HG02610 (cell line): ENCODE results near the gene CSRP1.
"Not testable (repeated sequence)": the region's sequence is repeated elsewhere in the genome, so short reads cannot be mapped to it uniquely, and the experiment has no call there.

Experiments used
- ATAC-seq: cut with Tn5 transposase; IDR thresholded peaks from one replicate; pipeline ENCODE4 v1.9.1; 2021; ENCODE audit warnings: mild to moderate bottlenecking, moderate library complexity; ENCODE audit not compliant: unreplicated experiment

CSRP1 gene

GRCh38 chr1:201537891-201538611 is 31.1 kb upstream of the CSRP1 start:
- no peak for ATAC-seq

DNA sequence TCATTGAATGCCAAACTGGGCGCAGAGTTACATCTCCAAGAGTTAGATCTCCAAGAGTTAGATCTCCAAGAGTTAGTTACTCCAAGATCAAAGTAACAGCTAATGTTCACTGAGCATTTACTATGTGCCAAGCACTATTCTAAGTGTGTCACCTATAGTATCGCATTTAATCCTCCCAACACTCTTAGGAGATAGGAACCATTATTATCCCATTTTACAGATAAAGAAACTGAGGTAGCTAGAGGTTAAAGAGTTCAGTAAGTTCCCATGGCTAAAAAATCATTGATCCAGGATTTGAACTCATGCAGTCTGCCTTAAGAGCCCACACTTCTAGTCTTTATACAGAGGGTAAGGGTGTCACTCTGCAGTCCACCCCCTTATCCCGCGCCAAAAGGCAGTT is 30.5 kb upstream of the CSRP1 start:
- no peak for ATAC-seq

DNA sequence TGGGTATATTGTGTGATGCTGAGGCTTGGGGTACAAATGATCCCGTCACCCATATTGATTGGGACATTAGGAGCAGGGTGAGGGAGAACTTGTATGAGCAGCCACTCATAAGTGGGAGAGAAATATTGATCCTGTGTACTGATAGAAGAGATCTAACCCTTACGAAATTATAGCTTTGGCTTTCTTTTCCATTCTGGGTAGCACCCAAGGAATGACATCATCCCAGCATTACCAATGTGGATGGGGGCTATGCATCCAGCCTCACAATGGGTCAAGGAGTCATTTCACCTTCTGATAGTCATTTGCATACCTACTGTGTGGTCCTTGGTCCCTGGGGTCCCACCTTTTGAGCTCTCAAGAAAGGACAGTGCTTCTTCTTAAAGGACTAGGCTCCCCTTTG is 30.1 kb upstream of the CSRP1 start:
- no peak for ATAC-seq

DNA sequence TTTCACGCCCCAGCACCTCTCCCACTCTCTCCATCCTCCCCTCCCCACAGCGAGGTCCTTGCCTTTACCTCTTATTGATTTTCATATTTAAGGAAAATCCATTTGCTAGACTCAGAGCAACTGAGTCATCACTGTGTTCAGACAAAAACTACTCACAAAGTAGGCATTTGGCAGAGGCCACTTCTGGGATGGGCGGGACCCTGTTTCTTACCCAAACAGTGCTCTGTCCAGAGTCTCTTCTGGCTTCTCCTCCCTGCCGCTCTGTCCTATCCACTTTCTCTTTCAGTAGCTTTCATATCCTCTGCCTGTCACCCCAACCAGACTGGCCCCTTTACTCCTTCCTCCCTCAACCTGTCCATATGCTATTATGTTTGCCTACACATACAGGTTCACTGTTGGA is 29.6 kb upstream of the CSRP1 start:
- ATAC-seq = no peak

DNA sequence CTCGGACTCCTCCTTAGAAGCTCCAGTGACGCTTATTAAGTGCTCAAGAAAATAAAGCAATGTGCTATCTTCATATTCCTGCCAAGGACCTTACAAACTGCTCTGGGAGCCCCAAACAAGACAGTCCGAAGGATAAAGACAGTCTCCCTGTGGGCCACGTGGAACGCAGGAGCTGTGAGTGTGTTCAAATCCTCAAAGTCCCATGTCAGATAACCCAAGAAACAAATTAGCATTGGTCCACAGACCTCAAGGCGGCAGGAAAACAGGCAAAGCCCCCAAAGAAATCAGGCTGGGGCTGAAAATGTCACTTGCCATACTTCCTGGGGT is 29.0 kb upstream of the CSRP1 start:
- no peak for ATAC-seq

GRCh38 chr1:201535046-201535918 is 28.4 kb upstream of the CSRP1 start:
- ATAC-seq = no peak

DNA sequence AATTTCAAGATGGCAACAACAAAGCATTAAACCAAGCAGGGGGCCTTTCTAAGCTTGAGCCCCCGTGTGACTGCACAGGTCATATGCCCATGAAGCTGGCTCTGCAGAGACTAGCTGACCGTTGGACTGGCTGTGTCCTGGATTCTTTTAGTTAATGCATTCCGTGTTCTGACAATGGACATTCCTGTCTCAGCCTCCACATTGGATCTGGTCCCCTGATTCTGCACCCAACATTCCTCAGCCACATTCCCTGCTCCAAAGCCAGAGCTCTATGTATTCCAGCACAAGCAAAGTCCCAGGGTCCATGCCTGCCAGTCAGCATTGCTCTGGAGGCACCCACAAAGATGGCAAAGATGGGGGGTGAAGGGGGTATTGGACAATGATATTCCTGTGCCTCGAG is 26.9 kb upstream of the CSRP1 start:
- no peak for ATAC-seq

- ATAC-seq = no peak
Measured at GRCh38 chr1:201531551-201532425, 24.9 kb upstream of the CSRP1 start.

DNA sequence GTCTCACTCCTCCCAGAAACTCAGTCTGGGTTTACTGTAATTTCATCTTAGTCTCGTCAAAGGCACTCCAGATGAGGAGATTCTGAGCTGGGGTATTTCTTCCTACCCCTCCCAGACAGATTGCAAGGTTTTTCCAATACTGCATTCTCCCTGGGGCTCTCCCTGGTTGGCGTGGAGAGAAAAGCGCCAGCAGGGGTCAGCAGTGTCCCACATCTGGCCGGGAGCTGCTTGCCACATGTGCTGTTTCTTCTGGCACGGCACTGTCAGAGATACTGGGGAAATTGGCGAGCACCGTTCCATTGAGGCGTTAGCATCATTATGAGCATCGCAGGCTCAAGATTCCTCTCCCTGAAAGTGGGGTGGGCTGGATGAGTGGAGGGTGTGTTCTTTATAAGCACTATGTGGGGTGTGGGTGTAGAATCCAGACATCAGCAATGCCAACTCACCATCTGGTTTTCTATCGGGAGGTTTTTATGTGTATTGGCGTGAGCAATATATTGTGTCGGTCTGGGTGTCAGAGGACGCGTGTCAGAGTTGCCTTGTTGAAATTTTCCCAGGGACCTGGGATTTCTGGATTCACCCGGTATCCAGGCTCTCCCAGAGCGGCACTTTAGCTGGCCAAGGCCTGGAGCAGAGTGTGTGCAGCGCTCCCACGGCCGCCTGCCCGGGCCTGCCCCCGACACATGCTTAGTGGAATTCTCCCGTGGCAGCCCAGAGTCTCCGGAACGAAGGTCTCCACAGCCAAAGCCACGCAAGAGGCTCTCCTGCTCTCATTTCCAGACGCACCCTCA is 24.0 kb upstream of the CSRP1 start:
- no peak for ATAC-seq

- no peak for ATAC-seq
Measured at GRCh38 chr1:201528631-201529252, 21.8 kb upstream of the CSRP1 start.

GRCh38 chr1:201527879-201528278 is 21.0 kb upstream of the CSRP1 start:
- no peak for ATAC-seq

- ATAC-seq = no peak
Measured at GRCh38 chr1:201525193-201525778, 18.4 kb upstream of the CSRP1 start.

- ATAC-seq = not testable (repeated sequence)
Measured at GRCh38 chr1:201520046-201520575, 13.2 kb upstream of the CSRP1 start.

- no peak for ATAC-seq
Measured at GRCh38 chr1:201518071-201518470, 11.1 kb upstream of the CSRP1 start.

- no peak for ATAC-seq
Measured at GRCh38 chr1:201517631-201518030, 10.7 kb upstream of the CSRP1 start.

GRCh38 chr1:201516511-201517127 is 9.7 kb upstream of the CSRP1 start:
- ATAC-seq = no peak

DNA sequence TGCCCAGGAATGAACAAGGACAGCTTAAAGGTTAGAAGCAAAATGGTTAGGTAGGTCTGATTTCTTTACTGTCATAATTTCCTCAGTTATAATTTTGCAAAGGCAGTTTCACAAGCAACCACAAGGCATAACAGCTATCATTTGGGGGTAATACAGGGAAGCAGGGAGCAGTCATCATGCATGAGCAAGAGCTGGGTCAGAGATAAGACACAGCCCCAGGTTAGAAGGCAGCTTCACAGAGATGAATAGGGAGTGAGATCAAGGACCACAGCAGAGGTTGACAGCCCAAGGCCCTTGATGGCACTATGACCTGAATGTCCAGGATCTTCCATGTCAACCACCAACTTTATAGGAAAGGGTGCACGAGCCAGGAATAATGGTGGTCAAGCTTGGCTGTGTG is 9.0 kb upstream of the CSRP1 start:
- ATAC-seq = no peak

DNA sequence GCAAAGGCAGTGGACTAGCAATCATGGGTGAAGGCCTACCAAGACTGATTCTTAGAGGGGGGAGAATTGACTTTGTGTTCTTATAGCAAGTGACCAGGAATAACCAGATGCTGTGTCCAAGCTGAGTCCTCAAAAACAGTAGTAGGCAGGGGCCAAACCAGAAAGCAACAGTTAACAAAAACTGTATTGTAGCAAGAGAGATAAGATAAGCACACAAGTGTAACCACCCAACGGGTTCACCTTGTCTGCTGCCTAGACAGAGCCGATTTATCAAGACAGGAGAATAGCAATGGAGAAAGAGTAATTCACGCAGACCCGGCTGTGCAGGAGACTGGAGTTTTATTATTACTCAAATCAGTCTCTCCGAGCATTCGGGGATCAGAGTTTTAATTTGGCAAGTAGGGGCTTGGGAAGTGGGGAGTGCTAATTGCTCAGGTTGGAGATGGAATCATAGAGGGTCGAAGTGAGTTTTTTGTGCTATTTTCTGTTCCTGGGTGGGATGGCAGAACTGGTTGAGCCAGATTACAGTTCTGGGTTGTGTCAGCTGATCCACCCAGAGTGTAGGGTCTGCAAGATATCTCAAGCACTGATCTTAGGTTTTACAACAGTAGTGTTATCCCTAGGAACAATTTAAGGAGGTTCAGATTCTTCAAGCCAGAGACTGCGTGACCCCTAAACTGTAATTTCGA is 8.3 kb upstream of the CSRP1 start:
- no peak for ATAC-seq

DNA sequence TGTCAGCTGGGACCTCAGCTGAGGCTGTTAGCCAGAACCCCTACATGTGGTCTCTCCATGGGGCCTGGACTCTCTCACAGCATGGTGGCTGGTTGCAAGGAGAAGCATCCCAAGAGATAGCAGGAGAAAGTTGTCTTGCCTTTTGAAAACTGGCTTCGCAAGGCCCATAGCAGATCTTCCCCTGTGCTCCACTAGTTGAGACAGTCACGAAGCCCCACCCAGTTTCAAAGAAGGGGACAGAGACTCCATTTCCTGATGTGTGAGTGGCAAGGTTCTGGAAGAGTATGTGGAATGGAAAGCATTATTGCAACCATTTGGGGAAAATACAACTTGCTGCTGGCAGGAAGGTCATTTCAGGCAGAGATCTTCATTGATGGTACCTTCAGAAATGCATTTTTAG is 7.5 kb upstream of the CSRP1 start:
- ATAC-seq = no peak
